ENCODE measurements around the gene BOK.

The BOK gene

GRCh38 chr2:241607162-241607885 is 48.8 kb downstream of the BOK start:
- no peak for DNase-seq

- DNase-seq = no peak
Measured at GRCh38 chr2:241608881-241609280, 50.3 kb downstream of the BOK start.

GRCh38 chr2:241609859-241610793 is 51.6 kb downstream of the BOK start:
- DNase-seq = peak; percentile 88 to 90

- DNase-seq = no peak
Measured at GRCh38 chr2:241611062-241611461, 52.5 kb downstream of the BOK start.

- DNase-seq = no peak
Measured at GRCh38 chr2:241612156-241613016, 53.8 kb downstream of the BOK start.

GRCh38 chr2:241613017-241613780 is 54.7 kb downstream of the BOK start:
- no peak for DNase-seq

- no peak for DNase-seq
Measured at GRCh38 chr2:241615041-241615440, 56.5 kb downstream of the BOK start.

GRCh38 chr2:241615522-241616052 is 57.0 kb downstream of the BOK start:
- no peak for DNase-seq

GRCh38 chr2:241616168-241617125 is 57.9 kb downstream of the BOK start:
- DNase-seq = no peak

GRCh38 chr2:241617431-241618154 is 59.0 kb downstream of the BOK start:
- DNase-seq = peak; percentile 38 to 52

GRCh38 chr2:241618296-241618805 is 59.8 kb downstream of the BOK start:
- DNase-seq = no peak

GRCh38 chr2:241618829-241619228 is 60.3 kb downstream of the BOK start:
- no peak for DNase-seq

GRCh38 chr2:241619597-241620418 is 61.3 kb downstream of the BOK start:
- peak in 1 of 2 experiments; percentile 26 for DNase-seq

- peak; percentile 66 to 77 for DNase-seq
Measured at GRCh38 chr2:241620419-241620769, 61.8 kb downstream of the BOK start.
